LNCAP (cell line): ENCODE data around the gene KCNA5.

Experiments
- TF ChIP-seq, protein P1 (sequence below): fragments of 450-650 bp; IDR thresholded peaks from 2 replicates; pipeline ENCODE4 v1.5.1; 2017; ENCODE audit warnings: mild to moderate bottlenecking

Gene KCNA5

DNA sequence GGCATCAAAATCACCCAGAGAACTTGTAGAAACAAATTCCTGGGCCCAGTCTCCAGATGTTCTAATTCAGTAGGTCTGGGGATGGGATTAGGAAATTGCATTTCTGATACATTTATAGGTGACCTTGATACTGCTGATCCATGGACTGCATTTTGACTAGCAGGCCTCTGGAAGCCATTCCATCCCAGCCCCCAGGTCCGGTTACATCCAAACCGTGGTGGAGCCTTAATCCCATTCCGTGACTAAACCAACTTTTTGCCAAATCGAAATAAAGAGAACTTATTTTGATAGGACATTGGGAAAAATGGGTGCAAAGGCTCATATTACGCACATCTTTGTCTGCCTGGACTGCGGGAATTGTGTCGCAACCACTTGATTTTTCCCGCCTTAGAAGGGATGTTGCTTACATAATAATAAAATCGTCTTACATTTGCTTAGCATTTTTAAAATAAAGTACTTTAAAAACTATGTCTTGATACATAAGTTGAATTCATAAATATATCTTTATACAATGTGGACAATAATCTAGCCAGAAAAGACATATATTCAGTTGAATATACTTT is 5.8 kb upstream of the KCNA5 start:
- TF ChIP-seq, protein P1, sequence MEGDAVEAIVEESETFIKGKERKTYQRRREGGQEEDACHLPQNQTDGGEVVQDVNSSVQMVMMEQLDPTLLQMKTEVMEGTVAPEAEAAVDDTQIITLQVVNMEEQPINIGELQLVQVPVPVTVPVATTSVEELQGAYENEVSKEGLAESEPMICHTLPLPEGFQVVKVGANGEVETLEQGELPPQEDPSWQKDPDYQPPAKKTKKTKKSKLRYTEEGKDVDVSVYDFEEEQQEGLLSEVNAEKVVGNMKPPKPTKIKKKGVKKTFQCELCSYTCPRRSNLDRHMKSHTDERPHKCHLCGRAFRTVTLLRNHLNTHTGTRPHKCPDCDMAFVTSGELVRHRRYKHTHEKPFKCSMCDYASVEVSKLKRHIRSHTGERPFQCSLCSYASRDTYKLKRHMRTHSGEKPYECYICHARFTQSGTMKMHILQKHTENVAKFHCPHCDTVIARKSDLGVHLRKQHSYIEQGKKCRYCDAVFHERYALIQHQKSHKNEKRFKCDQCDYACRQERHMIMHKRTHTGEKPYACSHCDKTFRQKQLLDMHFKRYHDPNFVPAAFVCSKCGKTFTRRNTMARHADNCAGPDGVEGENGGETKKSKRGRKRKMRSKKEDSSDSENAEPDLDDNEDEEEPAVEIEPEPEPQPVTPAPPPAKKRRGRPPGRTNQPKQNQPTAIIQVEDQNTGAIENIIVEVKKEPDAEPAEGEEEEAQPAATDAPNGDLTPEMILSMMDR: no peak

GRCh38 chr12:5038781-5039311 is 4.8 kb upstream of the KCNA5 start:
- TF ChIP-seq, protein P1: no peak

DNA sequence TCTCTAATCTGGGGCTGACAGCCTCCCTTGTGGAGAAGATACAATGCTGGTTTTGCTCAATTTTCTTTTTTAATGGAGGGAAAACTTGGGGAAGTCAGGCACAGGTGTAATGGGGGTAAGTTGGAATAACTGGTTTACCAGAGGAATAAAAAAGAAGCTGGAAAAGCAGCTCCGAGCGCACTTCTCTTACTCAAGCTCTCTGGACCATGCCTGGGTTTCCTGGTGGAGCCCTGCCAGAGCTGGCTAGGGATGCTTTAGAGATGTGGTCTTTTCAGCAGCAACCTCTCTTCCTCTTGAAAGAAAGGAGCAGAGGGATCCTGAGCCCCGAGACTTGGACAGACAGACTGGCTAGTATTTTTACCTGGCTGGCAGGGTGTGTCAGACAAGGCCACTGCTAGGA is 3.9 kb upstream of the KCNA5 start:
- TF ChIP-seq, protein P1: no peak

DNA sequence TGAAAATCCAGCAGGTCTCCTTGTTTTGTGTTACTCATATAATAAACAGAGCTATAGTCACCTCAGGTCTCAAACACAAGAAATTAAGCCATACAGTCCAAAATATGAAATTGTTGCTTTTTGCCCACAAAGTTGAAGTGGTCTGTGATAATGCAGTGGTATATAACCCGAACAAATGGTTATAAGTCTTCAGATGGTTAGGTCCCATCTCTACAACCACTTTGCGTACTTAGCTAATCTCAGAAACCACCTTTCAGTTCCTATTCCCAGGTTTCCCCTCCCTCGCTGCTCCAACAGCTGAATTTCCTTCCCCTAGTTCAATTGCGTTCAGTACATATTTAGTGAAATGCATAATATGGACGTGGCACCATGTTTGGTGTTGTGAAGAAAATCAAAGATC is 3.3 kb upstream of the KCNA5 start:
- TF ChIP-seq, protein P1: no peak

DNA sequence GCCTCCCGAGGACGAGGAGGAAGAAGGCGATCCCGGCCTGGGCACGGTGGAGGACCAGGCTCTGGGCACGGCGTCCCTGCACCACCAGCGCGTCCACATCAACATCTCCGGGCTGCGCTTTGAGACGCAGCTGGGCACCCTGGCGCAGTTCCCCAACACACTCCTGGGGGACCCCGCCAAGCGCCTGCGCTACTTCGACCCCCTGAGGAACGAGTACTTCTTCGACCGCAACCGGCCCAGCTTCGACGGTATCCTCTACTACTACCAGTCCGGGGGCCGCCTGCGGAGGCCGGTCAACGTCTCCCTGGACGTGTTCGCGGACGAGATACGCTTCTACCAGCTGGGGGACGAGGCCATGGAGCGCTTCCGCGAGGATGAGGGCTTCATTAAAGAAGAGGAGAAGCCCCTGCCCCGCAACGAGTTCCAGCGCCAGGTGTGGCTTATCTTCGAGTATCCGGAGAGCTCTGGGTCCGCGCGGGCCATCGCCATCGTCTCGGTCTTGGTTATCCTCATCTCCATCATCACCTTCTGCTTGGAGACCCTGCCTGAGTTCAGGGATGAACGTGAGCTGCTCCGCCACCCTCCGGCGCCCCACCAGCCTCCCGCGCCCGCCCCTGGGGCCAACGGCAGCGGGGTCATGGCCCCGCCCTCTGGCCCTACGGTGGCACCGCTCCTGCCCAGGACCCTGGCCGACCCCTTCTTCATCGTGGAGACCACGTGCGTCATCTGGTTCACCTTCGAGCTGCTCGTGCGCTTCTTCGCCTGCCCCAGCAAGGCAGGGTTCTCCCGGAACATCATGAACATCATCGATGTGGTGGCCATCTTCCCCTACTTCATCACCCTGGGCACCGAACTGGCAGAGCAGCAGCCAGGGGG is 979 bp downstream of the KCNA5 start:
- TF ChIP-seq, protein P1: no peak

DNA sequence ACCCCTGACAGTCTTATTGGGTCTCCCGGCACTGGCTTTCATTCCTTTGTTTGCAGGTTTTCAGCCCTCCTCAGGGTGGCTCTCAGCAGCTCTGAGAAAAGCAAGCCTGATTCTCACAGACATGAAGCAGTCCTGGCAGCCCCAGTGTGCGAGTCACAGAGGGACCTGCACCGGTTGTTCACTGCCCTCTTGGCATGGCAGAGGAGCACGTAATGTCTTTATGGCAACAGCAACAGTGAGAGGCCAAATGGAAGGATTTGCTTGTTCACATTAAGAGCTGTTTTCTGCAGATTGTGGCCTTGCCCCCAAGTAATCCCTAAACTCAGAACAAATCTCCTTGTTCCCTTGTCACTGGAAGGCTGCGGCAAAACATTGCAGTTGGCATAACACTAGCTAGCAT is 3.4 kb downstream of the KCNA5 start:
- TF ChIP-seq, protein P1: no peak

DNA sequence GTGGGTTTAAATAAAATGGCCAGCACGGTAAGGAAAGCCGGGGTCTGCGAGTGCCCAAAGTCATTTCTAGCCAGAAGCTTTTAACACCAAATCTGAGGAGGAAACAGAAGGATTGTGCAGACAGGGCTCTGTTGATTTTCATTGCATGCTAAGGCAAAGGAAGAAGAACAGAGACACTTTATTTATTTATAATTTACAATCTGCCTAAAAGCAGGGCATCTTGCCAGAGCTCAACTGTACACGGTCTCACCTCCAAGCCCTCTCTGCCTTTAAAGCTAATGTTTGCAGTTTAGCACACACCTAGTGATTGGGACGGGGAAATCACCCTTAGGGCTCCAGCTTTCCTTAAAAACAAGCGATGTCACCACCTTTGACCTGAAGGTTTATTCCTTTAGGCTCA is 4.0 kb downstream of the KCNA5 start:
- TF ChIP-seq, protein P1: no peak
